ENCODE measurements around the gene UBE2I. TPM values are rescaled to one million over a fixed set of nuclear protein-coding genes. Genes with fewer than 3 reads are reported as not detected.
A peak's percentile ranks its signal among the peaks of the same experiment; 100 is the strongest.

The UBE2I gene
- total RNA-seq, 1 experiment from 2014 or later, result 290 TPM

DNA sequence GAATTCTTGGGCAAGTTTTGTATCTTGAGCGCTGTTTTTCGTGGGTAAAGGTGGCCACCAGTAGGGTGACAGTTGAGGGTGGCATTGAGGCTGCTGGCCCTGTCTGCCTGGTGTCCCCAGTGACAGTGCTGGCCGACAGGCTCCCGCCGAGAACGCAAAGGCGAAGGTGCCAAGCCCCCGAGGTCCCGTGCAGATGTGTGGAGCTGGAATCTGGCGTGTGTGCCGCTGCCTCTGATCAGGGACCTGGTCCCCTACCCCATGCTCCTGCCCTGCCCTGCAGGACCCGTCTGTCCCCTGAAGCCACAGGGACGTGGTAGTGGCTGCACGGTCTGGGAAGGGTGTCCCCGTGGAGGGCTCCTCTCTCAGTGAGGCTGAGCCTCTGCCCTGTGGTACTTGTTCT lies 3.5 kb downstream of the UBE2I start:
- Histone ChIP-seq H3K18ac (ENCODE audit: insufficient read length, low read depth, low read length) (no peak overlapping the region), H2AK5ac (ENCODE audit: insufficient read length, low read length) (no peak overlapping the region), H3K9me3 (ENCODE audit: control insufficient read depth, low read depth, low read length) (no peaks in the 10 kb centered on the region), H3K27ac (ENCODE audit: insufficient read length, low read depth, low read length) (no peak overlapping the region), H3K79me1 (ENCODE audit: insufficient read depth, low read depth, low read length, poor library complexity, severe bottlenecking) (peaks cover 9% of the 10 kb centered on the region), H3K27me3 (ENCODE audit: insufficient read depth, low read length) (no peaks in the 10 kb centered on the region), H3K4me1 (ENCODE audit: insufficient read depth, low read length) (no peaks in the 10 kb centered on the region; the same call in 1 of the 2 replicates), H2BK15ac (ENCODE audit: low read depth, low read length) (no peak overlapping the region), H3T11ph (ENCODE audit: low read length) (no peak overlapping the region), H3K79me2 (ENCODE audit: insufficient read depth, low read length) (peaks cover 47% of the 10 kb centered on the region), H4K91ac (ENCODE audit: insufficient read length, low read depth, low read length) (no peak overlapping the region), H3K9ac (ENCODE audit: extremely low read depth, insufficient read length, low read length) (no peak overlapping the region), H3K56ac (ENCODE audit: insufficient read length, low read depth, low read length) (no peak overlapping the region), H2BK12ac (ENCODE audit: insufficient read length, low read depth, low read length) (no peak overlapping the region), H3K4me2 (ENCODE audit: insufficient read depth, insufficient read length, low read length) (no peak overlapping the region), H2AFZ (ENCODE audit: low read length) (no peak overlapping the region), H2BK20ac (ENCODE audit: low read depth, low read length, poor library complexity, severe bottlenecking) (no peak overlapping the region), H3K14ac (ENCODE audit: insufficient read depth, low read length) (no peak overlapping the region), H3K23ac (ENCODE audit: insufficient read length, low read depth, low read length) (no peak overlapping the region), H3K23me2 (ENCODE audit: insufficient read length, low read depth, low read length, poor library complexity, severe bottlenecking) (peaks cover 13% of the 10 kb centered on the region), H2BK120ac (ENCODE audit: low read depth, low read length, poor library complexity, severe bottlenecking) (no peak overlapping the region), H4K20me1 (ENCODE audit: control insufficient read depth, insufficient read depth, insufficient read length) (peaks cover 5% of the 10 kb centered on the region), H4K8ac (replicated peaks; ENCODE audit: insufficient read length, low read depth, low read length) (no peak overlapping the region), H3K4ac (ENCODE audit: low read depth, low read length) (no peak overlapping the region), H4K5ac (ENCODE audit: insufficient read length, low read depth, low read length) (no peak overlapping the region), H2BK5ac (ENCODE audit: insufficient read length, low read length) (no peak overlapping the region)
- Mint-ChIP-seq H3K36me3 (ENCODE audit: insufficient read depth in 1 of 3, low read depth in 3 of 3) (peaks cover 41 to 60% (median 55%) of the 10 kb centered on the region in 3 experiments), H3K27me3 (ENCODE audit: low read depth) (no peaks in the 10 kb centered on the region), H3K4me1 (peaks cover 13 to 20% of the 10 kb centered on the region in 2 experiments), H3K27ac (peak overlapping the region; percentile 40 to 85 (median 44); a peak in 3 of 7 replicates), H3K4me3 (peak overlapping the region; percentile 20 to 22; a peak in 2 of 5 replicates), H3K9me3 (peaks cover 4 to 6% of the 10 kb centered on the region in 2 experiments)
- no peak for DNase-seq
- no CpG with 5 or more reads among the region's 15 CpGs for WGBS (ENCODE audit: extremely low coverage, insufficient read length, low lambda C conversion rate)
- TF ChIP-seq, protein P1, sequence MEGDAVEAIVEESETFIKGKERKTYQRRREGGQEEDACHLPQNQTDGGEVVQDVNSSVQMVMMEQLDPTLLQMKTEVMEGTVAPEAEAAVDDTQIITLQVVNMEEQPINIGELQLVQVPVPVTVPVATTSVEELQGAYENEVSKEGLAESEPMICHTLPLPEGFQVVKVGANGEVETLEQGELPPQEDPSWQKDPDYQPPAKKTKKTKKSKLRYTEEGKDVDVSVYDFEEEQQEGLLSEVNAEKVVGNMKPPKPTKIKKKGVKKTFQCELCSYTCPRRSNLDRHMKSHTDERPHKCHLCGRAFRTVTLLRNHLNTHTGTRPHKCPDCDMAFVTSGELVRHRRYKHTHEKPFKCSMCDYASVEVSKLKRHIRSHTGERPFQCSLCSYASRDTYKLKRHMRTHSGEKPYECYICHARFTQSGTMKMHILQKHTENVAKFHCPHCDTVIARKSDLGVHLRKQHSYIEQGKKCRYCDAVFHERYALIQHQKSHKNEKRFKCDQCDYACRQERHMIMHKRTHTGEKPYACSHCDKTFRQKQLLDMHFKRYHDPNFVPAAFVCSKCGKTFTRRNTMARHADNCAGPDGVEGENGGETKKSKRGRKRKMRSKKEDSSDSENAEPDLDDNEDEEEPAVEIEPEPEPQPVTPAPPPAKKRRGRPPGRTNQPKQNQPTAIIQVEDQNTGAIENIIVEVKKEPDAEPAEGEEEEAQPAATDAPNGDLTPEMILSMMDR (conservative IDR thresholded peaks at IDR 0.05), result no peak

Measured in H9 (cell line).